Measurements from ENCODE around the gene NOS1AP.

DNA sequence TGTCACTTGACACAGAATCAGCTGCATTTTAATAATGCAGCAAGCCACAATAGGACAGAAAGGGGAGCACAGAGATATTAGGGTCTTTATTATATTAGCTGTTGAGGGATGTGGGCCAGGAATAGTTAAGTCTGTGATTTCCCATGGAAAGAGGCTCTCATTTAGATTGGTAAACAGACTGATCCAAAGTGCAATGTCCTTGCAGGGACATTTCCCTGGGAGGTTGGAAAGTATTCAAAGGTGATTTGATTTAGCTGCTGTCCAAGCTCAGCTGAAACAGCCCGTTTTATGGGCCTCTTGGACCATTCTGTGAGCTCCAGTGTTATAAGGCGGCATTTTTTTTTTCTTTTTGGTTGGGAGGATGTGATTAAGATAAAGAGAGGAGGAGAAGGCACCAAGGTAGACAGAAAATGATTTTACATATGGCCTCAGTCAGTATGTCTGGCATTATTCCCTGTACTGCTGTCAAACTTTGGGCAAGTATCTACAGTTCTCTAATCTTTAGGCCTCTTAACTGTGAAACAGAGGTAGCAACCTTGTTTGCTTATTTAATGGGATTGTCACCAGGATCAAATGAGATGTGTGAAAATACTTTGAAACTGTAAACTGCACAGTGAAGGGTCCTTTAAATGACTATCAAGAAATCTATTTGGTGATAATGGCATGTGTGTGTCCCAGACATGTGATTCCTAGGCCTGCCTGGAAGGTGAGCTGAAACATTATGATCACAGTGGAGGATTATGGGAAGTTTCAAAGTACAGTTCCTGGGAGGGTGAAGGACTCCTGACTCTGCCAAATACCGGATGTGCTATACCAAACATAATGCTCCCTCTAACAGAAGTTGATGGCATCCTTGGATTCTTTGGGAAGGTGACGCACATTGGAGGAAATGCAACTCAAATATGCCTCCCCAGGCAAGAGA lies 62.2 kb downstream of the NOS1AP start:
- TF ChIP-seq GATA2 (IDR thresholded peaks at IDR 0.05; ENCODE audit: low read depth, low read length) (no peak), GATA3 (IDR thresholded peaks at IDR 0.05; ENCODE audit: low read depth, low read length) (no peak)
